Sigmoid colon (tissue), 4 donors: ENCODE data around the gene EPHA7.

Experiments used
- CTCF ChIP-seq, 4 experiments: fragments of 450-650 bp in 3 of 4; fragments of 200-600 bp in 1 of 4; IDR thresholded peaks; one replicate each; pipeline ENCODE4 v1.5.1; 2016 to 2019; ENCODE audit warnings: antibody characterized with exemption in 4 of 4, mild to moderate bottlenecking in 3 of 4, moderate library complexity in 2 of 4
- EP300 ChIP-seq, 4 donors: sonication (generic); formaldehyde crosslinking; IDR thresholded peaks; one replicate each; pipeline ENCODE4 v1.6.1; 2017; ENCODE audit warnings: antibody characterized with exemption in 4 of 4
- POLR2A ChIP-seq, 2 donors: fragments of 450-650 bp; IDR thresholded peaks; one replicate each; pipeline ENCODE4 v1.6.1; 2016; ENCODE audit warnings: antibody characterized with exemption in 2 of 2, mild to moderate bottlenecking in 2 of 2, moderate library complexity in 2 of 2
- POLR2AphosphoS5 ChIP-seq, 4 donors: sonication (generic); formaldehyde crosslinking; IDR thresholded peaks; one replicate each; pipeline ENCODE4 v1.6.1; 2017; ENCODE audit warnings: antibody characterized with exemption in 4 of 4

GRCh38 chr6:93366506-93366905, 52.9 kb downstream of the EPHA7 start:
- TF ChIP-seq POLR2A (IDR thresholded peaks at IDR 0.05) (no peak), CTCF (IDR thresholded peaks at IDR 0.05) (no peak), EP300 (IDR thresholded peaks at IDR 0.05) (no peak), POLR2AphosphoS5 (IDR thresholded peaks at IDR 0.05) (no peak)
